ENCODE data around the gene SMIM13. TPM values are rescaled to one million over a fixed set of nuclear protein-coding genes. Genes with fewer than 3 reads are reported as not detected.
A peak's percentile ranks its signal among the peaks of the same experiment; 100 is the strongest.
"Not testable (repeated sequence)": the region's sequence is repeated elsewhere in the genome, so short reads cannot be mapped to it uniquely, and the experiment has no call there.

SMIM13 gene
- polyA plus RNA-seq, 4 donors = 17.0 to 20.8 (median 20.2) TPM

DNA sequence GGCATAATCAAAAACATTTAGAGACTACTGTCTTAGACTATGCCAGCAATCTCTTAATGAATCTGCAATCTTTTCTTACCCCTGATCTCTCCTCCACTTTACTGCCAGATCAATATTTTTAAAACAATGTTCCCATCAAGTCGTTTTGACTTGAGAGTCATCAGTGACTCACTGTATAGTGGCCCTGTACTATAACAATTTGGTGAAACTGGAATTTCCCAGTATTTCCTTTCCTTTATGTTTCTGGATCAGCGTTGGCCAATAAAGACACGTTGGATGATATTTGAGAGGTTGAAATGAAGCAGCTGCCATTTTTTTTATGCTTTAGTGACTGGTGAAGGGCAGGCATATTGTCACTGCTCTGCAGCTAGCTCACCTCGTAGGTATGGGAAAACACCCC lies 10.1 kb upstream of the SMIM13 start:
- DNase-seq (ENCODE audit: low read depth in 4 of 4, low spot score in 3 of 4) = no peak

DNA sequence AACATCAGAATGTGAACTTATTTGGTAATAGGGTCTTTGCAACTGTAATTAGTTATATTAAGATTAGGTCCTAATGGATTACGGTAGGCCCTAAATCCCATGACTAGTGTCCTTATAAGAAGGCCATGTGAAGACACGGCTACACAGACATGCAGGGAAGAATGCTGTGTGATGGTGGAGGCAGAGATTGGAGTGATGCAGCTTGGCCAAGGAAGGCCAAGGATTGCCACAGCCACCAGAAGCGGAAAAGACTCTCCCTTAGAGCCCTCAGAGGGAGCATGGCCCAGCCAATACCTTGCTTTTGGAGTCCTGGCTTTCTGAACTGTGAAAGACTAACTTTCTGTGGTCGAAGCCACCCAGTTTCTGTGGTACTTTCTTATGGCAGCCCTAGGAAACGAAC lies 9.7 kb upstream of the SMIM13 start:
- DNase-seq (ENCODE audit: low read depth in 4 of 4, low spot score in 3 of 4) = no peak

DNA sequence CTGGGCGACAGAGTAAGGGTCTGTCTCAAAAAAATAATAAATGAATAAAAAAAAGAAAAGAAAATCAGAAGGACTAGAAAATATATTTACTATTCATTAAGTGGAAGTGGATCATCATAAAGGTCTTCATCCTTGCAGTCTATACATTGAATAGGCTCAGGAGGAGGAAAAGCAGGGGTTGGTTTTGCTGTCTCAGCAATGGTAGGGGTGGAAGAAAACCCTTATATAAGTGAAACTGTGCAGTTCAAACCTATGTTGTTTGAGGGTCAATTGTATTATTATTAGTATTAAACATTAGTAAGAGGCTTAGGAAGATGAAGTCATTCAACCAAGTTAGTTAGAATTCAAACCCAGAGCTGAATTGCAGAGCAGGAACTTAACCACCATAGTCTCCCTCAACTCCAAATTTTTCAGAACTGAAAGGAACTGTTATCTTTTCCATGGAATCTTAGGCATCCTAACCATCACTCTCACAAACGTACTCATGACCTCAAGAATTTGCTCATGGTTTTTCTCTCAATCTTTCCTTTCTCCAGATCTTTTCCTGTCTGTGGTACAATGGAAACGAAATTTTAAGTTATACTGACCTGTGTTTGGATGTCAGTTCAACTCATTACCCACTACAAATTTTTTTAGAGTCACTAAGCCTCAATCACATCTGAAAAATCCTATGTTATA lies 7.7 kb upstream of the SMIM13 start:
- DNase-seq (ENCODE audit: low read depth in 4 of 4, low spot score in 3 of 4) = no peak

DNA sequence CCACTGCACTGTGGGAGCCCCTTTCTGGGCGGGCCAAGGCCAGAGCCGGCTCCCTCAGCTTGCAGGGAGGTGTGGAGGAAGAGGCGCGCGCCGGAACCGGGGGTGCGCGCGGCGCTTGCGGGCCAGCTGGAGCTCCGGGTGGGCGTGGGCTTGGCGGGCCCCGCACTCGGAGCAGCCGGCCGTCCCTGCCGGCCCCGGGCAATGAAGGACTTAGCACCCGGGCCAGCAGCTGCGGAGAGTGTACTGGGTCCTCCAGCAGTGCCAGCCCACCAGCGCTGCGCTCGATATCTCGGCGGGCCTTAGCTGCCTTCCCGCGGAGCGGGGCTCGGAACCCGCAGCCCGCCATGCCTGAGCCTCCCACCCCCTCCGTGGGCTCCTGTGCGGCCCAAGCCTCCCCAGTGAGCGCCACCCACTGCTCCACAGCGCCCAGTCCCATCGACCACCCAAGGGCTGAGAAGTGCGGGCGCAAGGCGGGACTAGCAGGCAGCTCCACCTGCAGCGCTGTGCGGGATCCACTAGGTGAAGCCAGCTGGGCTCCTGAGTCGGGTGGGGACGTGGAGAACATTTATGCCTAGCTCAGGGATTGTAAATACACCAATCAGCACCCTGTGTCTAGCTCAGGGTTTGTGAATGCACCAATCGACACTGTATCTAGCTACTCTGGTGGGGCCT lies 6.4 kb upstream of the SMIM13 start:
- DNase-seq (ENCODE audit: low read depth in 4 of 4, low spot score in 3 of 4) = not testable (repeated sequence)

DNA sequence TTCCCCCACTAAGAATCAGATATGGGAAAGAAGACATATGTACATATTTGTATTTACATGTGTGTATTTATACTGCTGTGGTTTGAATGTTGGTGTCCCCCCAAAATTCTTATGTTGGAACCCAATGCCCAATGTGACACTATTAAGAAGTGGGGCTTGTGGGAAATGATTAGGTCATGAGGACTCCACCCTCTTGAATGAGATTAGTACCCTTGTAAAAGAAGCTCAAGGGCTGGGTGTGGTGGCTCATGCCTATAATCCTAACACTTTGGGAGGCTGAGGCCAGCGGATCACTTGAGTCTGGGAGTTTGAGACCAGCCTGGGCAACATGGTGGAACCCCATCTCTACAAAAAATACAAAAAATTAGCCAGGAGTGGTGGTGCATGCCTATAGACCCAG lies 3.9 kb upstream of the SMIM13 start:
- no peak for DNase-seq (ENCODE audit: low read depth in 4 of 4, low spot score in 3 of 4)

DNA sequence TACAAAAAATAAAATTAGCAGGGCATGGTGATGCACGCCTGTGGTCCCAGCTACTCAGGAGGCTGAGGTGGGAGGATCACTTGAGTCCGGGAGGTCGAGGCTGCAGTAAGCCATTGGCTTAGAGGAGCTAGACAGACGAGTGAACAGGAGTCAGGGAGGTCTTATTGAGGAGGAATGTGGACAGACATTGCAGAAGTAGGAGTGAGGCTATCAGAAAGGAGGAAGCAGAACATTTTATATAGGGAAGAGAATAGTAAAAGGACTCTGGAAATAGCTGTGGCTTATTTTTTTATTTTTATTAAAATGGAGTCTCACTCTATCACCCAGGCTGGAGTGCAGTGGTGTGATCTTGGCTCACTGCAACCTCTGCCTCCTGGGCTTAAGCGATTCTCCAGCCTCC lies 2.5 kb upstream of the SMIM13 start:
- not testable (repeated sequence) for DNase-seq (ENCODE audit: low read depth in 4 of 4, low spot score in 3 of 4)

DNA sequence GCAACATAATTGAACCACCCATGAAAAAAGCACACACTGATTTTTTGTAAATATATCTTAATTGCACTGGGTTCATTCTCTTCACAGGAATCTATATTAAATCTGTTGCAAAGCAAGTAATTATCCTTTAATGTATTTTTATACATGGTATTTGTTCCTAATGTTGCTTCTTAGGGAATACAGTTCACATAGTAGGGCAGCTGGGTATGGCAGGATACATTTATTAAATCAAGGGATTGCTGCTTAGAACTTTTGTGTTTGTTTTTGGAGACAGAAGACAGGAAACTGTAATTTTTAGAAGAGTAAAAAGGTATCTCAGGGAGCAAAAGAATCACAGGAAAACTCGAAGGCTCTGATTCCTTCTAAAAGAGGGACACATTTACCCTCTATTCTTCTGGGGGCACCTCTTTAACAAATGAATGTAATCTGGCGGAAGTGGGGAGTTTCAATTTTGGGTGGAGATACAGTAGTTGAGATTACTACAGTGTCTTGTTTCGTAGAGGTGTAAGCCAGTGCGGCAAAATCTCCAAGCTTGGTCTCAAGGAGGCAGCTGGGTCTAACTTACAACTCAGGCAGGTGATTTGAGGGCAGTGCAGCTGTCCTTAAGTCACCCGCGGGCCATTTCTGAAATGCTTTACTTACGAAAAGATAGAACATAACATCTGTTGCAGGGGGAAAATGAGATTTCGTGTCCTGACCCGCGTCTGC lies 812 bp upstream of the SMIM13 start:
- DNase-seq (ENCODE audit: low read depth in 4 of 4, low spot score in 3 of 4) = peak in 2 of 4 donors; percentile 28 to 37

DNA sequence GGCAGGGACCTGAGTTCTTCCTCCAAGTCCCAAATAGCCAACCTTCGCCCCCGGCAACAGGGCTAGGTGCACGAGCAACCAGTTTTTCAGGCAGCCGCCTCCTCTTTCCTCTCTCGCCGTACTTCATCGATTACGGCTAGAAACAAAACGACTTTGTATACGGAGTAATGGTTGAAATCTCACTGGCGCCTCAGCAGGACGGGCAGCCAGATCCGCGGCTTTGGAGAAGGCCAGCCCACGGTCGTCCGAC lies 333 bp upstream of the SMIM13 start:
- DNase-seq (ENCODE audit: low read depth in 4 of 4, low spot score in 3 of 4) = no peak

DNA sequence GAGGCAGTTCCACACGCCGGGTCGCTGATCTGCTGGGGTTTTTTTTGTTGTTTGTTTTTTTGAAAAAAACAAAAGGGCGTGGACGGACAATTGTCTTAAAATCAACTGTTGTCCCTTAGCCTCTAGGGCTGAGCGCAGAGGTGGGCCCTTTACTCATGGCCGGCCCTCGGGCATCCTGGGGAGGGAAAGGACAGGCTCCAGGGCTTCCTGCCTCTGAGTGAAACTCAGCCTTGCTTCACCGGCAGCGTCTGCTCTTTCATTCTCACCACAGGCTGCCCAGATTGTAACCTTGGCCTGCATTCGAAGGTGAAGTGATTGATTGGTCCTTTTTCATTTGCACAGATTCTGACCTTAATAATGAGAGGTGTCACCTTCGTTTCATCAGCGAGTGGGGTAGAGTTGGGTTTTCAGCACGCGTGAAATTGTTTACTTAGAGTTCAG lies 797 bp downstream of the SMIM13 start:
- peak in 3 of 4 donors; percentile 14 to 34 (median 28) for DNase-seq (ENCODE audit: low read depth in 4 of 4, low spot score in 3 of 4)

DNA sequence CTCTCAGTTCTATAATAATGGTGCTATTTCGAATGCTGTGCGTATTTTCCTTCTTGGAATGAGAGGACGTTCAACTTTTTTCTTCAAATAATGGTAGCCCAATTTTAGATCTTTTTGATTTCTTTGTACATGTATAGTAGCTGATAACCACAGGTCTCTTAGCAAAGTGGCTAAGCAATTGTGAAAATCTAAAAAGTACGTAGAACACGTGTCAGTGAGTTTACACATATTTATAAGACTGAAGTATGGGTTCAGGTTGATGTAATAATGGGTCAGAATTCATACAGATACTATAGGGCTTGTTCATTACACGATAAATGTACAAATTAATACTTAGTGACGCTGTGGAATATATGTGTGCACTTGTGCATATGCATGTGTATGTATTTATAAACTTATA lies 1.3 kb downstream of the SMIM13 start:
- no peak for DNase-seq (ENCODE audit: low read depth in 4 of 4, low spot score in 3 of 4)

DNA sequence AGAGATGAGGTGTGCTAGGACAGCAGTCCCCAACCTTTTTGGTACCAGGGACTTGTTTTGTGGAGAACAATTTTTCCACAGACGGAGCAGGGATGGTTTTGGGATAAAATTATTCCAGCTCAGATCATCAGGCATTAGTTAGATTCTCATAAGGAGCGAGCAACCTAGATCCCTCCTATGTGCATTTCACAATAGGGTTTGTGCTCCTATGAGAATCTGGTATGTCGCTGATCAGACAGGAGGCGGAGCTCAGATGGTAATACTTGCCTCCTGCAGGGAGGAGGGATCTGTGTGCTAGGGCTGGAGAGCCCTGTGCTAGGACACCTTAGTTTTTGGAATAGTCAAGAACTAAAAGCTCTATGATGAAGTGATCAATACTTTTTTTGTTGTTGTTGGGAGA lies 2.5 kb downstream of the SMIM13 start:
- DNase-seq (ENCODE audit: low read depth in 4 of 4, low spot score in 3 of 4) = no peak

DNA sequence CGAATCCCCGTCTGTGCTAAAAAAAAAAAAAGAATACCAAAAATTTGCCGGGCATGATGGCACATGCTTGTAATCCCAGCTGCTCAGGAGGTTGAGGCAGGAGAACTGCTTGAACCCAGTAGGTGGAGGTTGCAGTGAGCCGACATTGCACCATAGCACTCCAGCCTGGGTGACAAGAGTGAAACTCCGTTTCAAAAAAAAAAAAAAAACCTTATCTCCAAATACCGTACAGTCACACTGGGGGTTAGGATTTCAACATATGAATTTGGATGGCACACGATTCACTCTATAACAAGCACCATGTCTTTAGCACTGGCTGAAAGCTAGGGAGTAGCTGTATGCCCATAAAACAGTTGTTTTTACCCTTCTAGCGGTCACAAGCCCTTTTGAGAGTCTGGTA lies 3.8 kb downstream of the SMIM13 start:
- no peak for DNase-seq (ENCODE audit: low read depth in 4 of 4, low spot score in 3 of 4)

DNA sequence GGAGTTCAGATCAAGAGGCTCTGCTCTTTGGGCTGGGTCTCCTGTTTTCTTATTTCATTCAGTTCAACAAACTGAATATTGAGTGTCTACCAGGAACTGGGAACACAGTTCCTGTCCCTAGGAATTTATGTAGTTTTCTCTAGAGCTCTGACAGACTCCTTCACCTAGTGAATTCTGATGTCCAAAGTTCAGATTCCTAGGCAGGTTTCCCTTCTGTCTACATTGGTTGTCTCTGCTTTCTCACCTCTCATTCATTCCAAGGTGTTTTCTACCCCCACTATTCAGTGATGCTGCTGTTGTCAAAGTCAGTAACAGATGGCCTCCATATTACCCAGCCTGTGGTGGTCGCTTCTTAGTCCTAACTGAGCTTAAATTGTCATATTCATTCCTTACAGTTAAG lies 4.4 kb downstream of the SMIM13 start:
- no peak for DNase-seq (ENCODE audit: low read depth in 4 of 4, low spot score in 3 of 4)

DNA sequence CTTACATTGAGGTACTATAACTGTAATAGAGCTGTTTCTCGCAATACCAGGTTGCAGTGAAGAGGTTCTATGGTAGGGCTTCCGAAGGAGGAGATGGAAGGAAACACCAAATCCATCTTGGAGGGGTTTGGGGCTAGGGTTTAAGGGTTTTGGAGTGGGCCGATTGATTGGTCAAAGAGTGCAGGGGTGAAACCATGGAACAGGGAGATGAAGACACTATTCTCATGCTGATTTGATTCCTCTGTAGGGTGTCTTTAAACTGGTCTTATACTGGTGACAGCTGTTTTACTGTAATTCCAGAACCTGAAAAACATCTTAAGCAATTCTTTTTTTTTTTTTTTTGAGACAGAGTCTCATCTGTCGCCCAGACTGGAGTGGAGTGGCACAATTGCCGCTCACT lies 7.8 kb downstream of the SMIM13 start:
- no peak for DNase-seq (ENCODE audit: low read depth in 4 of 4, low spot score in 3 of 4)

DNA sequence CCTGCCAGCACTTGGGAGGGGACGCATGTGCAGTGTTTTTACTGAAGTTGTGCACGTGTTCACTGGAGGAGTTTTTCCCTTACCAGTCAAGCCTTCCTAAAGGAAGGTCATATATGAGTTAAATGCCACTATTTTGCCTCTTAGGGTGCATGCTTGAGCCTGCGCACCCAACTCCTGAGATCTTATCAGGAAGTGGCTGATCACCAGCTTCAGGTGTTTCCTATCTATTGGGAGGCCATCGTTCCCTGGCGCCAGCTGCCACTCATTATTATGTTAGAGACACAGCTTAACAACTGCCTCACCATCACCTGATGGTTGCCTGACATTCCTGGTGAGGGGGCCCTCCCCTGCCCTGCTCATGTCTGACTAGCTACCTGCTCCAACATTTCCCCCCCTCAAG lies 9.4 kb downstream of the SMIM13 start:
- DNase-seq (ENCODE audit: low read depth in 4 of 4, low spot score in 3 of 4) = no peak

DNA sequence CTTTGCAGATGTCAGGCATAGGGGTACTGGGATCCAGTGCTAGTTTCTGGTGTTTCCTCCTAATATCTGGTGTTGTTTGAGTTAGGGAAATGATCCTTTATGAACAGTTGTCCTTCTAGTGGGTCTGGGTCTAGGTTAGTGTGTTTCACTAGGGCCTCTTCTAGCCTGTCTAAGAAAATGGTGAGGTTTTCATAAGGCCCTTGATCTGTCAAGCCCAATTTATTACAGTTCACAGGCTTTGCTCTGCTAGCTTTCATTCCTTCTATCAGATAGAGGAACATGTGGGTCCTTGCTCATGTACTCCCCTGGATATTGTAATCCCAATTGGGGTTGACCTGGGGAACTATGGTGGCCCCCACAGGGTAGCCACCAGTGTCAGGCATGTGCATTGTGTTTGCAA lies 15.1 kb downstream of the SMIM13 start:
- no peak for DNase-seq (ENCODE audit: low read depth in 4 of 4, low spot score in 3 of 4)

DNA sequence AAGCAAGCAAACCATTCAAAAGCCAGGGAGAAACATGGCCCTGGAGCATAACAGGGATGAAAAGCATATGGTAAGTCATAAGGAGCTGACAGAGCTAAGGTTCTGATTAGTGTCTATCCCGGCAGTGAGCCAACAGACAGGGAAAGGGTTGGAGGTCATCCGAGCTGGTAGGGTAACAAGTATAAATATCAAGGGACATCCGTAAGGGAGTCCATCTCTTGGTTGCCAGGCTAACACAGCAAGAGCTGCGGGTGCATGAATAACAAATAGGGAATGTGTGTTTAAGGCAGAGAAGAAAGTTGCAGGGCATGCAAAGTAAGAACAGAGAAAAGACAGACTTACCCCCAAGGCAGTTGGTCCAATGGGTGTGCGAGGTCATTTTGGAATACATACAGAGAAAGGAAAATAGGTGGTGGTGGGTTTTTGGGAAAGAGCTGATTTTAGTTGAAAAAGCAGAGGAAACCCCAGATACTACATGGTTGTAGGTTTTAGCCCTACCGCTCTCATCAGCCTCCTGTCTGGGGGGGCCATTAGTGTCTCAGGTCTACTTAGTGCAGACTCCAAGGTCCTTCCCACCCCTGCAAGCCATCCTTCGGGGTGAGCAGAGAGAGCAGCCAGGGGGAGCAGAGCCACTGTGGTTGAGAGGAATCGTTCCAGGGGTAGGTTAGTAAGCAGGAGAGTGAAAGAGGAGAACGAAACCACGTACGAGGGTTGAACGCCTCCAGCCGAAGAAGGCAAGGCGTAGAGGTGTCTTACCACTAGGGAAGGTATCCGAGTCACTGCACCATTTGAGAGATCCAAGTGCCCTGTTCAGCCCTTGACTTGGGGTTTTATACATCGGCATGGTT lies 17.5 kb downstream of the SMIM13 start, which contains the start of gene ERVFRD-1:
ERVFRD-1 (minus strand) TSS at position 805 of the 848 bp plus-strand sequence. CDS start 6,415 bp downstream, outside the sequence.
- no peak for DNase-seq (ENCODE audit: low read depth in 4 of 4, low spot score in 3 of 4)

DNA sequence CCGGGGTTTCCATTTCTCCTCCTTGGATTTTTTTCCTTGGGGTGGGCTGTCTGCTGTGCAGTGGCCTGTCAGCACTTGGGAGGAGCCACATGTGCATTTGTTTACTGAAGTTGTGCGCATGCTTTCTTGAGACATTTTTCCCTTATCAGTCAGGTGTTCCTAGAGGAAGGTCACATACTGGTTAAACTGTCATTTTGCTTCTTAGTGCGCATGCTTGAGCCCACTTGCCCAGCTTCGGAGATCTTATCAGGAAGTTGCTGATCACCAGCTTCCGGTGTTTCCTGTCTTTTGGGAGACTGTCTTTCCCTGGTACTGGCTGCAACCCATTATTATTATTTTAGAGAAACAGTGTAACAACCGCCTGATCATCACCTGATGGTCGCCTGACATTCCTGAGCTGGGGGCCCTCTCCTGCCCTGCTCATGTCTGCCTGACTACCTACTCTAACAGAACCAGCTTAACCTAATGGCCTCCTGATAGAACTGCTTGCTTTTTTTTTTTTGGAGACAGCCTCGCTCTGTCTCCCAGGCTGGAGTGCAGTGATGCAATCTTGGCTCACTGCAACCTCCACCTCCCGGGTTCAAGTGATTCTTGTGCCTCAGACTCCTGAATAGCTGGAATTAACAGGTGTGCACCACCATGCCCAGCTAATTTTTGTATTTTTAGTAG lies 18.3 kb downstream of the SMIM13 start:
- no peak for DNase-seq (ENCODE audit: low read depth in 4 of 4, low spot score in 3 of 4)

DNA sequence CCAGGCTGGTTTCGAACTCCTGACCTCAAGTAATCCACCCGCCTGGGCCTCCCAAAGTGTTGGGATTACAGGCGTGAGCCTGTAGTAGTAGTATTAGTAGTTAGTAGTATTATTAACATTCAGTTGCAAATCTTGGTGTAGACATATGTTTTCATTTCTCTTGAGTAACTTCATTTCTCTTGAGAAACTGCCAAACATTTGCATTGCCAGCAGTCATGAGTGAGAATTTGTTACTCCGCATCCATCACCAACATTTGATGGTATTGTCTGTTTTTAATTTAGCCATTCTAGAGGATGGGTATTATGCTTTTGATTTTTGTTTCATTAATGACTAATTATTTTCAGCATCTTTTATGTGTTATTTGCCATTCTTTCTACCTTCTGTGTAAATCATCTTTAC lies 19.4 kb downstream of the SMIM13 start:
- DNase-seq (ENCODE audit: low read depth in 4 of 4, low spot score in 3 of 4) = no peak

DNA sequence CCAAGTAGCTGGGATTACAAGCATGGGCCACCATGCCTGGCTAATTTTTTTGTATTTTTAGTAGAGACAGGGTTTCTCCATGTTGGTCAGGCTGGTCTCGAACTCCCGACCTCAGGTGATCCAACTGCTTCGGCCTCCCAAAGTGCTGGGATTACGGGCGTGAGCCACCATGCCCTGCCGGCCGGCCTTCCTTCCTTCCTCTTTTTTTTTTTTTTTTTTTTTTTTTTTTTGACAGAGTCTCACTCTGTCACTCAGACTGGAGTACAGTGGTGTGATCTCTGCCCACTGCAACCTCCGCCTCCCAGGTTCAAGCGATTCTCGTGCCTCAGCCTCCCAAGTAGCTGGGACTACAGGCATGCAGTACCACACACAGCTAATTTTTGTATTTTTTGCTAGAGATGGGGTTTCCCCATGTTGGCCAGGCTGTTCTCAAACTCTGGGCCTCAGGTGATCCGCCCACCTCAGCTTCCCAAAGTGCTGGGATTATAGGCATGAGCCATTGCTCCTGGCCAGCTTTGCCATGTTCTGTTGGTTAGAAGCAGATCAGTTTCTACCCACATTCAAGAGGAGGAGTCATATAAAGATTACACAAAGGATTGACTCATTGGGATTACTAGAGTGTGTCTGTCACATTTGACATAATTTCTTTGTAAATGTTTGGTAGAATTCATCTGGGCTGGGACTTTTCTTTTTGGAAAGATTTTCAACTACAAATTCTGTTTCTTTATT lies 22.3 kb downstream of the SMIM13 start:
- DNase-seq (ENCODE audit: low read depth in 4 of 4, low spot score in 3 of 4) = not testable (repeated sequence)

Data from right renal pelvis (tissue), 4 donors.